Lower lobe of right lung (tissue), 2 donors: ENCODE results near the gene PRSS50. TPM values are rescaled to one million over a fixed set of nuclear protein-coding genes. Genes with fewer than 3 reads are reported as not detected.

Source experiments
- ATAC-seq, 2 donors: fragments of 200-7000 bp; cut with Tn5 transposase; one replicate each; pipeline ENCODE4 v1.9.1; 2020 to 2022; ENCODE audit warnings: mild to moderate bottlenecking in 2 of 2, moderate library complexity in 2 of 2
- DNase-seq: peaks from one replicate; pipeline ENCODE4 v3.0.0-alpha.2; 2020
- H3K27ac ChIP-seq: fragments of 200-600 bp; one replicate; pipeline ENCODE4 v1.8.0; 2022
- H3K27me3 ChIP-seq: fragments of 200-600 bp; one replicate; pipeline ENCODE4 v1.8.0; 2022; ENCODE audit warnings: low read depth
- H3K36me3 ChIP-seq: fragments of 200-600 bp; one replicate; pipeline ENCODE4 v1.8.0; 2022; ENCODE audit warnings: mild to moderate bottlenecking
- H3K4me1 ChIP-seq: fragments of 200-600 bp; one replicate; pipeline ENCODE4 v1.8.0; 2022
- H3K4me3 ChIP-seq: fragments of 200-600 bp; one replicate; pipeline ENCODE4 v1.8.0; 2022; ENCODE audit warnings: mild to moderate bottlenecking
- H3K9me3 ChIP-seq: fragments of 200-600 bp; one replicate; pipeline ENCODE4 v1.8.0; 2022
- CTCF ChIP-seq: fragments of 200-600 bp; IDR thresholded peaks from one replicate; pipeline ENCODE4 v1.8.0; 2022; ENCODE audit warnings: antibody characterized with exemption, mild to moderate bottlenecking
- intact Hi-C: fragments of 100-400 bp; cut with DNase I; formaldehyde crosslinking; loops from one replicate; pipeline ENCODE4 v1.11.0; 2022
- total RNA-seq: library from RNA; stranded (reverse); fragmentation: NEBNext Ultra II Directional; extraction: Animal tissue kit (Norgen Biotek cat#: 25700); gene quantifications from one replicate; pipeline ENCODE4 v1.2.1, GENCODE V29; 2021
- donor health status: DM: no; HTN: yes; CAD: no; lungs with severe emphysema.

The PRSS50 gene
- total RNA-seq, 1 donor from 2014 or later, result 0.41 TPM

DNA sequence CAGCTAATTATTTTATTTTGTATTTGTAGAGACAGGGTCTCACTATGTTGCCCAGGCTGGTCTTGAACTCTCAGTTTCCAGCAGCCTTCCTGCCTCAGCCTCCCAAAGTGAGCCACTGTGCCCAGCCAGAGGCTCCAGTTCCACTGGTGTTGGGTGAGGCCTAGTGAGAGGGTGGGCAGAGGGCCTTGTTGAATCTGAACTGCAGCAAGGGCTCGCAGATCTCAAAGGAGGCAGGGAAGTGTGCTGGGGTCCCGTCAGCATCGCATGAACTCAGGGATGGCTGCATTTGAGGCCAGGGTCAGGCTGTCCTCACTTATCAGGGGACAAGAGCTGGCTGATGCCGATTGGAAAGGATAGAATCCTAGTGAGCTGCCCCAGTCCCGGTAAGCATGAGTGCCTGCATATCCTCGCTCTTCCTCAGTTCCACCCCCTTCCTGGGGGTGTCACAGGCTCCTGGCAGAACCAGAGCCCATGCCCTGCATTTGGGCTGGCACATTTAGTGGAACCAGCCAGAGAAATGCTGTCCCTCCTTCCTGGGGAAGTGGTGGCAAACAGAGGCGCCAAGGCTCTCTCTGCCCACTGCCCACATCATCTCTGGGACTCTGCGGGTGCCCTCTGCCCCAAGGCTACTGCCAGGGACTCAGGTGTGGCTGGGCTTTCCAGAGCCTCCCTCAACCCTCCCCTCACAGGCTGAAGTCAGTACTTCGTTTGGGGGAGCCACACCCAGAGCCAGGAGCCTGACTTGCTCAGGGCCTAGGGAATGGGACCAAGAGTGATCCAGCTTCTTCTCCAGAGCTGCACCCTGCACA lies 48.3 kb downstream of the PRSS50 start:
- no peaks in the 10 kb centered on the region for H3K4me1 ChIP-seq
- peak in 1 of 2 donors; percentile 5 for ATAC-seq
- no peak overlapping the region for H3K27ac ChIP-seq
- no peak for TF ChIP-seq CTCF
- intact Hi-C loops, result no loop called here
- peaks cover 27% of the 10 kb centered on the region for H3K36me3 ChIP-seq
- DNase-seq, result peak; percentile 20
- no peaks in the 10 kb centered on the region for H3K9me3 ChIP-seq
- no peaks in the 10 kb centered on the region for H3K27me3 ChIP-seq
- no peak overlapping the region for H3K4me3 ChIP-seq

GRCh38 chr3:46668591-46668990 lies 49.1 kb downstream of the PRSS50 start:
- ATAC-seq, result no peak
- H3K9me3 ChIP-seq, result no peaks in the 10 kb centered on the region
- H3K36me3 ChIP-seq, result peaks cover 19% of the 10 kb centered on the region
- DNase-seq, result peak; percentile 28
- no peaks in the 10 kb centered on the region for H3K27me3 ChIP-seq
- H3K4me1 ChIP-seq, result no peaks in the 10 kb centered on the region
- intact Hi-C loops, result no loop called here
- no peak overlapping the region for H3K27ac ChIP-seq
- no peak overlapping the region for H3K4me3 ChIP-seq
- no peak for TF ChIP-seq CTCF

- H3K27me3 ChIP-seq, result no peaks in the 10 kb centered on the region
- no peak overlapping the region for H3K27ac ChIP-seq
- H3K36me3 ChIP-seq, result peaks cover 14% of the 10 kb centered on the region
- peaks cover 4% of the 10 kb centered on the region for H3K4me1 ChIP-seq
- no peaks in the 10 kb centered on the region for H3K9me3 ChIP-seq
- peak; percentile 36 for DNase-seq
- no peak for ATAC-seq
- TF ChIP-seq CTCF, result no peak
- intact Hi-C loops, result no loop called here
- H3K4me3 ChIP-seq, result no peak overlapping the region
These were observed 49.6 kb downstream of the PRSS50 start for GRCh38 chr3:46668116-46668515.

DNA sequence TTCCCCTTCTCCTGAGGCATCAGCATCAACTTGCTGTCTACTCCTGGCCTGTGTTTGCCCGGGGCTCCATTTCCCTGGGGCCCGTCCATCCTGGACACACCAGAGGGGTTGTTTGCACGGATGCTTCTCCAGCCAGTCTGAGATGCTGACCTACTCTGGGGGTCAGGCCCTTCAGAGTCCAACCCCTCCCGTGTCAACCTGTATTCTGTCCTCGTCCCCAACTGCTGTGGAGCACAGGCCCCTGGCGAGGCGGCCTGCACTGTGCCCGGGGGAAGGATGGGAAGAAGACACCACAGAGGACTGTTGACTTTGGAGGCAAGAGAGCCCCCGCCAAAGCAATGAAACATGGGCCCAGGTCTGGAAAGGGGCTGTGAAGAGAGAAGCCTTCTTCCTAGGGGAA lies 50.0 kb downstream of the PRSS50 start:
- intact Hi-C loops, result no loop called here
- ATAC-seq (no peak), DNase-seq (peak; percentile 34)
- H3K4me3 ChIP-seq, result no peak overlapping the region
- TF ChIP-seq CTCF, result no peak
- no peak overlapping the region for H3K27ac ChIP-seq
- H3K9me3 ChIP-seq, result no peaks in the 10 kb centered on the region
- no peaks in the 10 kb centered on the region for H3K27me3 ChIP-seq
- H3K36me3 ChIP-seq, result peaks cover 13% of the 10 kb centered on the region
- H3K4me1 ChIP-seq, result peaks cover 8% of the 10 kb centered on the region

GRCh38 chr3:46667061-46667621 lies 50.5 kb downstream of the PRSS50 start:
- intact Hi-C loops, result no loop called here
- Histone ChIP-seq H3K36me3 (peaks cover 11% of the 10 kb centered on the region), H3K27ac (no peak overlapping the region), H3K27me3 (no peaks in the 10 kb centered on the region), H3K9me3 (no peaks in the 10 kb centered on the region), H3K4me3 (no peak overlapping the region), H3K4me1 (peaks cover 9% of the 10 kb centered on the region)
- ATAC-seq (no peak), DNase-seq (peak; percentile 35)
- TF ChIP-seq CTCF, result no peak
